Measurements from ENCODE around the gene OR51M1.

GRCh38 chr11:5339771-5340322 lies 43.8 kb upstream of the OR51M1 start:
- no peak for TF ChIP-seq EP300 (IDR thresholded peaks at IDR 0.05)
- no peak for TF ChIP-seq CTCF (IDR thresholded peaks at IDR 0.05)
- TF ChIP-seq POLR2A (IDR thresholded peaks at IDR 0.05), result no peak
